ENCODE data around the gene MINDY2. TPM values are rescaled to one million over a fixed set of nuclear protein-coding genes. Genes with fewer than 3 reads are reported as not detected.

MINDY2 gene
- total and polyA plus RNA-seq, 2 of the 8 experiments (the other 6 are each of a cell fraction or from before 2014, with no cell fraction given): 3.1 to 25.7 TPM

DNA sequence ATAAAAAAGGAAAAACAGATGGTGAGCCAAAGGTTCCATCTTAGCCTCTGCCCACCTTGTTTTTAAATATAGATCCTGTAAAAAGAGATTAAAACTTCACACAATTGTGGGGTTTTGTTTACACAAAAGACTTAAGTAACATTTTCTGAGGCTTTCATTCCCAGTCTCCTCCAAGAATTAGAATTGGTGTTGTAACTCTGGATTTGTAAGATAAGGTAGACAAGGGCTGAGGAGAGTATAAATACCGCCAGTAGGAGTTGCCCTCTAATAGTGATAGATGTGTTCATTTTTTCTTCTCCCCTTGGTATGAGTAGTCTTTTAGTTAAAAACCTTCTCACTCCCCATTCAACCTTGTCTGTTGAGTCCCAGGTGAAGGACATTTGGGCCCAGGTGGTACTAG lies 8.5 kb downstream of the MINDY2 start:
- Histone ChIP-seq H3K56ac (replicated peaks; ENCODE audit: insufficient read length, low read depth, low read length) (no peak overlapping the region), H4K8ac (ENCODE audit: extremely low read depth, insufficient read depth, low read length) (no peak overlapping the region), H3K18ac (ENCODE audit: extremely low read depth, low read length) (no peak overlapping the region), H4K20me1 (replicated peaks in 1 of 2; ENCODE audit: control insufficient read depth in 1 of 2, insufficient read depth in 2 of 2, low read length in 2 of 2) (peaks cover 0 to 1% of the 10 kb centered on the region in 2 experiments), H3K9me3 (ENCODE audit: insufficient read depth in 2 of 2, low read depth in 1 of 2, low read length in 1 of 2) (no peaks in the 10 kb centered on the region), H4K5ac (ENCODE audit: insufficient read length, low read depth, low read length) (no peak overlapping the region), H3K4me1 (replicated peaks in 1 of 4; ENCODE audit: control insufficient read depth in 3 of 4, insufficient read depth in 4 of 4, low read length in 3 of 4) (no peaks in the 10 kb centered on the region), H2AFZ (ENCODE audit: low read length) (no peak overlapping the region), H3K4me2 (ENCODE audit: insufficient read depth in 1 of 2, low read depth in 2 of 2, low read length in 2 of 2) (no peak overlapping the region), H3K79me2 (ENCODE audit: control insufficient read depth in 1 of 2, insufficient read depth in 2 of 2, low read length in 2 of 2) (peaks cover 0 to 37% of the 10 kb centered on the region in 2 experiments; a peak in 2 of 4 replicates), H3K27ac (ENCODE audit: low read depth, low read length) (no peak overlapping the region), H3K4ac (replicated peaks; ENCODE audit: insufficient read length, low read depth, low read length) (no peak overlapping the region), H3K79me1 (ENCODE audit: low read depth, low read length) (0 out of 2 replicates have a peak, but pooled peaks cover 2% of the 10 kb centered on the region), H3K23me2 (ENCODE audit: low read depth, low read length) (no peaks in the 10 kb centered on the region), H2BK5ac (ENCODE audit: low read depth, low read length) (no peak overlapping the region), H3K4me3 (ENCODE audit: extremely low read depth in 1 of 4, insufficient read depth in 2 of 4, low read depth in 3 of 4, low read length in 4 of 4) (no peak overlapping the region), H3K27me3 (replicated peaks in 1 of 4; ENCODE audit: control insufficient read depth in 3 of 4, extremely low read depth in 1 of 4, insufficient read depth in 3 of 4, low read length in 3 of 4) (no peaks in the 10 kb centered on the region), H2BK12ac (ENCODE audit: low read depth, low read length) (no peak overlapping the region), H3K23ac (ENCODE audit: insufficient read length) (no peak overlapping the region), H4K91ac (replicated peaks; ENCODE audit: insufficient read length, low read length) (no peak overlapping the region), H3K36me3 (ENCODE audit: control insufficient read depth in 2 of 4, insufficient read depth in 4 of 4, low read length in 3 of 4) (no peaks in the 10 kb centered on the region; a peak in 2 of 8 replicates), H3K14ac (ENCODE audit: insufficient read length) (no peak overlapping the region), H2AK5ac (ENCODE audit: low read depth, low read length) (no peak overlapping the region), H3K9ac (replicated peaks in 1 of 4; ENCODE audit: extremely low read depth in 1 of 4, low read depth in 3 of 4, low read length in 3 of 4) (no peak overlapping the region), H2BK120ac (replicated peaks; ENCODE audit: low read depth, low read length) (no peak overlapping the region), H2BK20ac (ENCODE audit: low read length) (no peak overlapping the region), H2BK15ac (ENCODE audit: low read length) (no peak overlapping the region)
- no peak for FAIRE-seq
- no peak for DNase-seq (ENCODE audit: low read depth in 1 of 2, low spot score in 2 of 2)
- no peak for TF ChIP-seq EZH2 (IDR thresholded peaks at IDR 0.05; ENCODE audit: low read depth, low read length, severe bottlenecking)
- no peak for TF ChIP-seq KDM1A (IDR thresholded peaks at IDR 0.05; ENCODE audit: borderline replicate concordance, low read length)
- no peak for TF ChIP-seq CTBP2 (IDR thresholded peaks at IDR 0.05; ENCODE audit: borderline replicate concordance, insufficient read depth, insufficient read length, low read length)
- no peak for TF ChIP-seq ASH2L (IDR thresholded peaks at IDR 0.05; ENCODE audit: low read length)
- TF ChIP-seq, protein P1, sequence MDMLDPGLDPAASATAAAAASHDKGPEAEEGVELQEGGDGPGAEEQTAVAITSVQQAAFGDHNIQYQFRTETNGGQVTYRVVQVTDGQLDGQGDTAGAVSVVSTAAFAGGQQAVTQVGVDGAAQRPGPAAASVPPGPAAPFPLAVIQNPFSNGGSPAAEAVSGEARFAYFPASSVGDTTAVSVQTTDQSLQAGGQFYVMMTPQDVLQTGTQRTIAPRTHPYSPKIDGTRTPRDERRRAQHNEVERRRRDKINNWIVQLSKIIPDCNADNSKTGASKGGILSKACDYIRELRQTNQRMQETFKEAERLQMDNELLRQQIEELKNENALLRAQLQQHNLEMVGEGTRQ (IDR thresholded peaks at IDR 0.05; ENCODE audit: low read length): no peak
- TF ChIP-seq GTF2F1 (IDR thresholded peaks at IDR 0.05; ENCODE audit: borderline replicate concordance, low read depth, low read length): no peak
- TF ChIP-seq KDM5A (IDR thresholded peaks at IDR 0.05; ENCODE audit: low read length): no peak
- no peak for TF ChIP-seq ZNF274 (IDR thresholded peaks at IDR 0.05; ENCODE audit: borderline replicate concordance, extremely low read depth, low read length)
- no peak for TF ChIP-seq BACH1 (IDR thresholded peaks at IDR 0.05; ENCODE audit: low read length)
- TF ChIP-seq SIRT6 (IDR thresholded peaks at IDR 0.05; ENCODE audit: low read length): no peak
- no peak for TF ChIP-seq TBP (IDR thresholded peaks at IDR 0.05; ENCODE audit: low read depth, low read length)
- no peak for TF ChIP-seq POLR2AphosphoS5 (IDR thresholded peaks at IDR 0.05; ENCODE audit: low read depth, low read length)
- no peak for TF ChIP-seq TAF7 (optimal IDR thresholded peaks at IDR 0.05; ENCODE audit: borderline replicate concordance, low read depth, low read length)
- POLR2A ChIA-PET (ENCODE audit: partially characterized antibody): no interaction called here
- CTCF ChIA-PET (ENCODE audit: partially characterized antibody): no interaction called here
- WGBS, 2 experiments (ENCODE audit: extremely low coverage in 1 of 2, insufficient coverage in 1 of 2, insufficient read length in 1 of 2, insufficient replicate concordance in 2 of 2, low coverage in 1 of 2, low lambda C conversion rate in 2 of 2, missing lambda C conversion rate in 1 of 2): 88% methylated on average over 1 of the region's 1 CpG; no CpG with 5 or more reads in 1 of the 2 experiments

Measured in H1 (cell line).